ENCODE results near the gene FAM221B.

FAM221B gene

GRCh38 chr9:35816708-35817107 lies 11.8 kb downstream of the FAM221B start:
- no peak for DNase-seq (ENCODE audit: low spot score)

- DNase-seq (ENCODE audit: low spot score): peak; percentile 97
These were observed 13.5 kb downstream of the FAM221B start, which contains the start of gene HINT2 for GRCh38 chr9:35814841-35815543. TSS of gene HINT2 (minus strand) at chr9:35815042. CDS start at chr9:35814979, 63 bp downstream.

GRCh38 chr9:35814106-35814840 lies 14.3 kb downstream of the FAM221B start:
- no peak for DNase-seq (ENCODE audit: low spot score)

GRCh38 chr9:35813434-35814105 lies 15.0 kb downstream of the FAM221B start:
- DNase-seq (ENCODE audit: low spot score): no peak

- peak; percentile 98 for DNase-seq (ENCODE audit: low spot score)
These were observed 16.4 kb downstream of the FAM221B start, which contains the start of gene SPAG8 for GRCh38 chr9:35812025-35812602. TSS of gene SPAG8 (minus strand) at chr9:35812262. CDS start at chr9:35812147, 115 bp downstream.

GRCh38 chr9:35811381-35812024 lies 17.0 kb downstream of the FAM221B start:
- DNase-seq (ENCODE audit: low spot score): no peak

- no peak for DNase-seq (ENCODE audit: low spot score)
These were observed 18.4 kb downstream of the FAM221B start for GRCh38 chr9:35810122-35810521.

- no peak for DNase-seq (ENCODE audit: low spot score)
These were observed 20.1 kb downstream of the FAM221B start for GRCh38 chr9:35808433-35808832.

GRCh38 chr9:35806101-35806500 lies 22.4 kb downstream of the FAM221B start:
- no peak for DNase-seq (ENCODE audit: low spot score)

- DNase-seq (ENCODE audit: low spot score): no peak
These were observed 27.0 kb downstream of the FAM221B start for GRCh38 chr9:35801328-35802128.

- no peak for DNase-seq (ENCODE audit: low spot score)
These were observed 28.0 kb downstream of the FAM221B start for GRCh38 chr9:35800530-35800929.

- DNase-seq (ENCODE audit: low spot score): peak; percentile 23
These were observed 29.7 kb downstream of the FAM221B start for GRCh38 chr9:35798658-35799374.

- DNase-seq (ENCODE audit: low spot score): no peak
These were observed 31.0 kb downstream of the FAM221B start for GRCh38 chr9:35797311-35798109.

- no peak for DNase-seq (ENCODE audit: low spot score)
These were observed 32.8 kb downstream of the FAM221B start for GRCh38 chr9:35795695-35796094.

GRCh38 chr9:35793461-35793860 lies 35.1 kb downstream of the FAM221B start:
- DNase-seq (ENCODE audit: low spot score): no peak

- DNase-seq (ENCODE audit: low spot score): no peak
These were observed 35.7 kb downstream of the FAM221B start for GRCh38 chr9:35792826-35793225.

- no peak for DNase-seq (ENCODE audit: low spot score)
These were observed 36.3 kb downstream of the FAM221B start for GRCh38 chr9:35792024-35792813.

GRCh38 chr9:35791297-35791921 lies 37.1 kb downstream of the FAM221B start, which contains the start of gene NPR2:
TSS of gene NPR2 (plus strand) at chr9:35791591. CDS start at chr9:35792409, 818 bp downstream.
- no peak for DNase-seq (ENCODE audit: low spot score)

Measured in CD4-positive, alpha-beta T cell treated with Interleukin-15 for 4 hours (primary cell).